ENCODE measurements around the gene NRIP2.

Gene NRIP2

GRCh38 chr12:2825132-2825531 is 9.7 kb downstream of the NRIP2 start:
- DNase-seq (ENCODE audit: low read depth), result no peak
- Histone ChIP-seq H3K4me1 (ENCODE audit: control insufficient read depth, insufficient read depth, low read length) (no peaks in the 10 kb centered on the region), H3K4me3 (ENCODE audit: low read length) (no peak overlapping the region), H3K27me3 (replicated peaks; ENCODE audit: control insufficient read depth, insufficient read depth, low read length) (no peaks in the 10 kb centered on the region), H3K36me3 (ENCODE audit: control insufficient read depth, insufficient read depth, low read length, severe bottlenecking) (peaks cover 86% of the 10 kb centered on the region), H3K9ac (ENCODE audit: low read length) (no peak overlapping the region), H3K9me3 (ENCODE audit: control insufficient read depth, low read length) (no peaks in the 10 kb centered on the region)

GRCh38 chr12:2824541-2824940 is 10.3 kb downstream of the NRIP2 start:
- no peaks in the 10 kb centered on the region for H3K27me3 ChIP-seq (replicated peaks; ENCODE audit: control insufficient read depth, insufficient read depth, low read length)
- no peak for DNase-seq (ENCODE audit: low read depth)
- H3K4me3 ChIP-seq (ENCODE audit: low read length), result no peak overlapping the region
- no peaks in the 10 kb centered on the region for H3K4me1 ChIP-seq (ENCODE audit: control insufficient read depth, insufficient read depth, low read length)
- H3K9me3 ChIP-seq (ENCODE audit: control insufficient read depth, low read length), result no peaks in the 10 kb centered on the region
- H3K9ac ChIP-seq (ENCODE audit: low read length), result no peak overlapping the region
- peaks cover 89% of the 10 kb centered on the region for H3K36me3 ChIP-seq (ENCODE audit: control insufficient read depth, insufficient read depth, low read length, severe bottlenecking)

DNA sequence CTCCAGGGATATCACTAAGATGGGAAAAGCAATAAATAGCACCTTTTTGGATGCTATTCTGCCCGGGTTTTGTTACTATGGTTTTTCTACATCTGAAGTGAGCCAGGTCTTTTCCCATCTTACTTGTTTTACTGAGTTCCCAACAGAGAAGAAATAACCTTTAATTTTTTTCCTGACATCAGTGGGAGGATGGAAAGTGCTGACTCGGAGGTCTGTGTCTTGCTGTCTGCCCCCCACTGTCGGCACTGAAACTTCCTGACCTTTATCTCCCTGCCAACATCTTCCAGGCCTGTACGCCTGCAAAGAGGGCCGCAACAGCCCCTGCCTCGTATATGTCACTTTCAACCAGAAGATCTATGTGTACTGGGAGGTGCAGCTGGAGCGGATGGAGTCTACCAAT is 11.4 kb downstream of the NRIP2 start:
- H3K27me3 ChIP-seq (replicated peaks; ENCODE audit: control insufficient read depth, insufficient read depth, low read length), result no peaks in the 10 kb centered on the region
- no peaks in the 10 kb centered on the region for H3K4me1 ChIP-seq (ENCODE audit: control insufficient read depth, insufficient read depth, low read length)
- H3K9me3 ChIP-seq (ENCODE audit: control insufficient read depth, low read length), result no peaks in the 10 kb centered on the region
- H3K9ac ChIP-seq (ENCODE audit: low read length), result no peak overlapping the region
- no peak overlapping the region for H3K4me3 ChIP-seq (ENCODE audit: low read length)
- H3K36me3 ChIP-seq (ENCODE audit: control insufficient read depth, insufficient read depth, low read length, severe bottlenecking), result peaks cover 91% of the 10 kb centered on the region
- no peak for DNase-seq (ENCODE audit: low read depth)

DNA sequence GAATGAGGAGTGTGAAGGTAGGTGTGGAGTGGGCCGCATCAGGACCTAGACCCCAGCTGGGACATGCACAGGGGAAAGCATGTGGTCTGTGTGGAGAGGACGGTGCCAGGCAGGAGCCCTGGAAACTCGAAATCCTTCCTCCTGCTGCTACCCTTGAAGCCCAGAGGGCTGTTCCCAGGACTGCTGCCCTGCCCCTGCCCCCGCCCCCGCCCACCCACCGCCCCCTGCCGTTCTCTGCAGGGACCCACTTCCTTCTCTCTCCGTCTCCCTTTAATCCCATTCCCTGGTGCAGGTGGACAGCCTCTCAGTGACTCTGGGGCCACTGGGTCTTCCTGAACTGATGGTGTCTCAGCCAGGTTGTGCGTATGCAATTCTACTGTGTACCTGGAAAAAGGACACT is 14.4 kb downstream of the NRIP2 start:
- Histone ChIP-seq H3K9me3 (ENCODE audit: control insufficient read depth, low read length) (no peaks in the 10 kb centered on the region), H3K4me3 (ENCODE audit: low read length) (no peak overlapping the region), H3K4me1 (ENCODE audit: control insufficient read depth, insufficient read depth, low read length) (no peaks in the 10 kb centered on the region), H3K9ac (ENCODE audit: low read length) (no peak overlapping the region), H3K36me3 (ENCODE audit: control insufficient read depth, insufficient read depth, low read length, severe bottlenecking) (peaks cover 77% of the 10 kb centered on the region), H3K27me3 (replicated peaks; ENCODE audit: control insufficient read depth, insufficient read depth, low read length) (no peaks in the 10 kb centered on the region)
- DNase-seq (ENCODE audit: low read depth), result no peak

GRCh38 chr12:2819810-2820209 is 15.0 kb downstream of the NRIP2 start:
- Histone ChIP-seq H3K27me3 (replicated peaks; ENCODE audit: control insufficient read depth, insufficient read depth, low read length) (no peaks in the 10 kb centered on the region), H3K4me1 (ENCODE audit: control insufficient read depth, insufficient read depth, low read length) (no peaks in the 10 kb centered on the region), H3K4me3 (ENCODE audit: low read length) (no peak overlapping the region), H3K9me3 (ENCODE audit: control insufficient read depth, low read length) (no peaks in the 10 kb centered on the region), H3K9ac (ENCODE audit: low read length) (no peak overlapping the region), H3K36me3 (ENCODE audit: control insufficient read depth, insufficient read depth, low read length, severe bottlenecking) (peaks cover 71% of the 10 kb centered on the region)
- DNase-seq (ENCODE audit: low read depth), result no peak

DNA sequence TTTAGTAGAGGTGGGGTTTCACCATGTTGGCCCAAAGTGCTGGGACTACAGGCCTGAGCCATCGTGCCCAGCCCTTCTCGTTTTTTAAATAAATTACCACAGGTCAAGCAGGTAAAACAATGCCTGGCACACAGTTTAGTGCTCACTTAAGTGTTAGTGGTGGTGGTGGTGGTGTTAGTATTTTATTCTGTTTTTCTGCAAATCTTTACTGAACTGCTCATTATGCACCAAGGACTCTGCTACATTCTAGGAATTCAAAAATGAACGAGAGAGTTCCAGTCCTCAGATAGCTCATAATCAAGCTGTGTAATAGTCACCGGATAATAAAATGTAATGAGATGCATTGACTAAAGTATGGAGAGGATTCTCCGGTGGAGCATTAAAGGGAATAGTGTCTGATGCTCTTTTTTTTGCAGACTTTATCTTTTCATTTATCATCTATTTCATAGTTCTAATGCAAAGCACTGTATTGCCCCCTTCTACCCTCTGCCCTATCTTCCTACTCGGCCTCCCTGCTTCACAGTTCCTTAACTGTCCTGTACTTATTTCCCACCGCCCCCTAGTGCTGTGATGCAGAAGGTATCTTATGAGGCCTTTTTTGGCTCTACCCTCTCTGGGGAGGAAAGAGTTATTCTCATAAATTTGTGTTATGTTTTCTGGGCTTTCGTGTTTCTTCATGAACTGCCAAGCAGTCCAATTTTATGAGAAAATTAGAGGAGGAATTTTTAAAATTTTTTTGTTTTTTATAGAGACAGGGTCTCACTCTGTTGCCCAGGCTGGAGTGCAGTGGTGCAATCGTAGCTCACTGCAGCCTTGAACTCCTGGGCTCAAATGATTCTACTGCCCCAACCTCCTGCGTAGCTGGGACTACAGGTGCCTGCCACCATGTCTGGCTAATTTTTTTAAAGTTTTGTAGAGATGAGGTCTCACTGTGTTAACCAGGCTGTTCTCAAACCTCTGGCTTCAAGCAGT is 21.3 kb downstream of the NRIP2 start:
- no peaks in the 10 kb centered on the region for H3K27me3 ChIP-seq (replicated peaks; ENCODE audit: control insufficient read depth, insufficient read depth, low read length)
- H3K36me3 ChIP-seq (ENCODE audit: control insufficient read depth, insufficient read depth, low read length, severe bottlenecking), result peaks cover 16% of the 10 kb centered on the region
- DNase-seq (ENCODE audit: low read depth), result peak; percentile 88
- no peaks in the 10 kb centered on the region for H3K9me3 ChIP-seq (ENCODE audit: control insufficient read depth, low read length)
- H3K9ac ChIP-seq (ENCODE audit: low read length), result peak overlapping the region; percentile 96
- H3K4me3 ChIP-seq (ENCODE audit: low read length), result peak overlapping the region; percentile 93
- peaks cover 16% of the 10 kb centered on the region for H3K4me1 ChIP-seq (ENCODE audit: control insufficient read depth, insufficient read depth, low read length)

- Histone ChIP-seq H3K4me1 (ENCODE audit: control insufficient read depth, insufficient read depth, low read length) (peaks cover 16% of the 10 kb centered on the region), H3K4me3 (ENCODE audit: low read length) (peak within 1 kb of the TSS; percentile 93), H3K9me3 (ENCODE audit: control insufficient read depth, low read length) (no peaks in the 10 kb centered on the region), H3K36me3 (ENCODE audit: control insufficient read depth, insufficient read depth, low read length, severe bottlenecking) (peaks cover 6% of the 10 kb centered on the region), H3K27me3 (replicated peaks; ENCODE audit: control insufficient read depth, insufficient read depth, low read length) (no peaks in the 10 kb centered on the region), H3K9ac (ENCODE audit: low read length) (peak within 1 kb of the TSS; percentile 96)
- DNase-seq (ENCODE audit: low read depth), result peak; percentile 99
Measured at GRCh38 chr12:2812290-2813213, 22.3 kb downstream of the NRIP2 start, which contains the start of gene ITFG2. ITFG2 (plus strand) TSS chr12:2812668; CDS start chr12:2812761, 93 bp downstream.

GRCh38 chr12:2811801-2812200 is 23.0 kb downstream of the NRIP2 start:
- Histone ChIP-seq H3K9me3 (ENCODE audit: control insufficient read depth, low read length) (no peaks in the 10 kb centered on the region), H3K9ac (ENCODE audit: low read length) (peak overlapping the region; percentile 96), H3K27me3 (replicated peaks; ENCODE audit: control insufficient read depth, insufficient read depth, low read length) (no peaks in the 10 kb centered on the region), H3K4me1 (ENCODE audit: control insufficient read depth, insufficient read depth, low read length) (peaks cover 16% of the 10 kb centered on the region), H3K4me3 (ENCODE audit: low read length) (peak overlapping the region; percentile 93), H3K36me3 (ENCODE audit: control insufficient read depth, insufficient read depth, low read length, severe bottlenecking) (no peaks in the 10 kb centered on the region)
- no peak for DNase-seq (ENCODE audit: low read depth)

- no peak for DNase-seq (ENCODE audit: low read depth)
- Histone ChIP-seq H3K36me3 (ENCODE audit: control insufficient read depth, insufficient read depth, low read length, severe bottlenecking) (peaks cover 18% of the 10 kb centered on the region), H3K4me1 (ENCODE audit: control insufficient read depth, insufficient read depth, low read length) (peaks cover 26% of the 10 kb centered on the region), H3K9ac (ENCODE audit: low read length) (no peak overlapping the region), H3K27me3 (replicated peaks; ENCODE audit: control insufficient read depth, insufficient read depth, low read length) (no peaks in the 10 kb centered on the region), H3K9me3 (ENCODE audit: control insufficient read depth, low read length) (no peaks in the 10 kb centered on the region), H3K4me3 (ENCODE audit: low read length) (no peak overlapping the region)
Measured at GRCh38 chr12:2806700-2807099, 28.1 kb downstream of the NRIP2 start.

GRCh38 chr12:2805143-2805520 is 29.7 kb downstream of the NRIP2 start:
- no peak overlapping the region for H3K4me3 ChIP-seq (ENCODE audit: low read length)
- H3K4me1 ChIP-seq (ENCODE audit: control insufficient read depth, insufficient read depth, low read length), result peaks cover 23% of the 10 kb centered on the region
- no peaks in the 10 kb centered on the region for H3K27me3 ChIP-seq (replicated peaks; ENCODE audit: control insufficient read depth, insufficient read depth, low read length)
- H3K9me3 ChIP-seq (ENCODE audit: control insufficient read depth, low read length), result no peaks in the 10 kb centered on the region
- peak overlapping the region; percentile 11 for H3K9ac ChIP-seq (ENCODE audit: low read length)
- peaks cover 34% of the 10 kb centered on the region for H3K36me3 ChIP-seq (ENCODE audit: control insufficient read depth, insufficient read depth, low read length, severe bottlenecking)
- DNase-seq (ENCODE audit: low read depth), result peak; percentile 33
